DMS114 treated with DMSO at 0.1 percent for 48 hours (cell line): ENCODE data around the gene S100A10.

Experiments
- DNase-seq: peaks from one replicate; lab custom pipeline; 2025; ENCODE audit not compliant: unreplicated experiment; lab: John Stamatoyannopoulos, UW

S100A10 gene

DNA sequence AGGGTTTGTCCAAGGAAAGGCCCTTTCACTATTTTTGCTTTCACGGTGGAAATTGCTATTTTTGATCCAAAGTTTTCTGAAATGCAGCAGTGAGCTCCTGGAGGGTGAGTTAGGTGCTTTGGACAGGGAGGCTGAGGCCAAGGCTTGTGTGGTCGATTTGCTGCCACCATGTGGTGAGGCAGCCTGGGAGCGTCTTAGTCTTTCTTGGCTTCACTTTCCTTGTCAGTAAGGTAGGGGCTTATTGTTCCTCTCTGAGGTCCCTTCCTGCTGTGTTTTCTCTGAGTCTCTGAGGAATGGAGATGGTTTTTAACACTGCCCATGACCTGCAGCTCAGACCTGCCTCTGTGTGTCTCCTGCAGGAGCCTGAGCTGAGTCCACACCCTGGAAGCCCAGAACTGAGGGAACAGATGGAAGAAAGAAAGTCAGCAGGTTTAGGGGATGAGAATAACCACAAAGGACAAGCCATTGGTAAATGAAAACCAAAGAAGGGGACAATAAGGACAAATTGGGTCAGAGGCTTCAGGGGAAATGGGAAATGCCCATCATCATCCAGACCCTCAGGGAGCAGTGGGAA lies 20.1 kb upstream of the S100A10 start:
- peak; percentile 55 for DNase-seq

DNA sequence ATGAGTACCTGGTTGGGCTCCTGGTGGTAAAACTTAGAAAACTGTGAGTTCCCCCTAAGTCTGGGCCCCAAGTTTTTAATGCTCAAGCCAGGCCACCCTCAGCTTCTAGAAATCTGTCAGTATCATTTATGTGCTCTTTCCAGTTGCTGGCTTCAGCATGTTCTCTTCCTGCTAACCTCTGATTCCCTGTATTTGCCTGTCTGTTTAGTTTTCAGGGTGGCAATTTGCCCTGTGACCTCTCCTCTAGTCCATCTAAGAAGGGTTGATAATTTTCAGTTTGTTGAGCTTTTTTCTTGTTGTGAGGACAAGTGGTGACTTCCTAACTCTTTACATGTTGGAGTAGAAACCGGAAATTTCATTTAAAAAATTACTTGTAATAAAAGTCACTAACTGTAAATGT lies 16.0 kb upstream of the S100A10 start:
- no peak for DNase-seq

DNA sequence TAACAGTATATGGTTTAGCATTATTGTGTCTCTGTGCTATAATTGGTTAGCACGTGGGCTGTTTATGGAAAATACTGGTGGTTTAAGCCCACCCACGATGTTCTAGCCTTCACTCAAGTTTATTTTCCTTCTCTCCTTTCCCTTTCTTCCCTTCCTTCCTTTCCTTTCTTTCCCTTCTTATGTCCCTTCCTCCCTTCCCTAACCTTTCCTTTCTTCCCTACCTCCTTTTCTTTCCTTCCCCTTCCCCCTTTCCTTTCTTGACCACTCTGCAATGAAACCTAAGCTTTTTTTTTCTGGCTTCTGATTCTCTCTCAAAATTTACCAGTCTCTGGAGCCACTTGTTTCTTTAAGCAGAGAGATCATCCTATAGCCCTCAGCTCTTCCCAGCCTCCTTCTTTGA lies 13.4 kb upstream of the S100A10 start:
- DNase-seq: no peak

DNA sequence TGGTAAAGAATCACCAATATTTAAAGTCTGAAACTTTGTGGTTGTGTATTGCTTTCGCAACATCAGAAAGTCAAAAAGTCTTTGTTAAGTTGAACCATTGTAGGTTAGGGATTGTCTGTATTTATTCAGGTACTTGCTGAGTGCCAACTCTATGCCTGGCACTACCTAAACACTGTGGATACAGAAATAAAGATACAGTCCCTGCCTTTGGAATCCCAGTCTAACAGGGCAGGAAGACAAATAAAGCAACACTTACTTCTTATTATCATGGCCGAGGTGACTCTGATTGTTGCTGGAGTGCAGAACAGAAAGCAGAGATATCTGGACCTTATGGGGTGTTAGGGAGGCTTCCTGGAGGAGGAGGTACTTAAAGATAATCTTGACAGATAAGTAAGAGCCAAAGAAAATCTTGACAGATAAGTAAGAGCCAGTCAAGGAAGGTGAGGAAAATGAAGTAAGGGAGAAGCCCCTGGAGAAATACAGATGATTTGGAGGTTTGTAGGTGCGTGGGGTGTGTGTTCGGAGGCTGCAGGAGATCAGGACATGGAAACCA lies 11.8 kb upstream of the S100A10 start:
- no peak for DNase-seq

DNA sequence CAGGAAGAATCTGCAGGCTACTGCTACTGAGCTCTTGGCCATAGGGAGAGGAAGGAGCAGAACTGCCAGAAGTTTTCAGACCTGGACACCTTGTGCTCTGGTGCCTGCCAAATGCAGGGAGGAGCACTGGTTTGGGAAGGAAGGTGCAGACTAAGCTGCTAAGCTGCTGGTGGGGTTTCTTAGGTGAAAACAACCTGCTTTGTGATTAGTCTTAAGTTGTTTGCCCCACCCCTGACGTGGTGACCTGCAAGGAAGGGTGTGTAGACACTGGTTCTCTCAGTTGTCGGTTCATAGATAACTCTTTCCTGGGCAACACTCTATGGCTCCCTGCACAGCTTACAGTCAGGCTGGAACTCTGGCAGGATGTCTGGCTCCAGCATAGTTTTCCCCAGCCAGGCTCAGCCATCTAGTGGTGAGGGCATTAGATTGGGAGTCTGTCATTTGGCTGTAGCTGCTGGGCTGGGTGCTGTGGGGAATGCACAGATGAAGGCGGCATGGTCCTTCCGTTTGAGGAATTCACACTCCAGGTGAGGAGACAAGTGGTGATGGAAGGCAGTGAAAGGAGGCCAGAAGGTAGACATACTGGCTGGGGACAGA lies 10.3 kb upstream of the S100A10 start:
- no peak for DNase-seq

DNA sequence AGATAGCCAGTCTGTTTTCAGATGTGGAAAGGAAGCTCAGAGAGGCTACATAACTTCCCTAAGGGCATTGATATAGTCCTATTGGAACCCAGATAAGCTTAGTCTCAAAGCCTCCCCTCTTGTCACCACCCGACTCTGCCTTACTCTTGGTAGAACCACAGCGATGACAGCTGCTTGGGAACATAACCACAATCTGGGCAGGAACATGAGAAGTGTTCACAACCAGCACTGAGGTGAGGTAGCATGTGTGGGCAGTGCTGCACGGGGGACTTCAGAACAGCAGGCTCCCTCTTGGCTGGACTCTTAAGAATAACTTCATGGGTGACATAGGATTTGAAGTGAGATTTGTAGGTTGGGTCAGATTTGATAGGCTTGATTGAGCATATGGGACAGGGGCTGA lies 9.3 kb upstream of the S100A10 start:
- no peak for DNase-seq

DNA sequence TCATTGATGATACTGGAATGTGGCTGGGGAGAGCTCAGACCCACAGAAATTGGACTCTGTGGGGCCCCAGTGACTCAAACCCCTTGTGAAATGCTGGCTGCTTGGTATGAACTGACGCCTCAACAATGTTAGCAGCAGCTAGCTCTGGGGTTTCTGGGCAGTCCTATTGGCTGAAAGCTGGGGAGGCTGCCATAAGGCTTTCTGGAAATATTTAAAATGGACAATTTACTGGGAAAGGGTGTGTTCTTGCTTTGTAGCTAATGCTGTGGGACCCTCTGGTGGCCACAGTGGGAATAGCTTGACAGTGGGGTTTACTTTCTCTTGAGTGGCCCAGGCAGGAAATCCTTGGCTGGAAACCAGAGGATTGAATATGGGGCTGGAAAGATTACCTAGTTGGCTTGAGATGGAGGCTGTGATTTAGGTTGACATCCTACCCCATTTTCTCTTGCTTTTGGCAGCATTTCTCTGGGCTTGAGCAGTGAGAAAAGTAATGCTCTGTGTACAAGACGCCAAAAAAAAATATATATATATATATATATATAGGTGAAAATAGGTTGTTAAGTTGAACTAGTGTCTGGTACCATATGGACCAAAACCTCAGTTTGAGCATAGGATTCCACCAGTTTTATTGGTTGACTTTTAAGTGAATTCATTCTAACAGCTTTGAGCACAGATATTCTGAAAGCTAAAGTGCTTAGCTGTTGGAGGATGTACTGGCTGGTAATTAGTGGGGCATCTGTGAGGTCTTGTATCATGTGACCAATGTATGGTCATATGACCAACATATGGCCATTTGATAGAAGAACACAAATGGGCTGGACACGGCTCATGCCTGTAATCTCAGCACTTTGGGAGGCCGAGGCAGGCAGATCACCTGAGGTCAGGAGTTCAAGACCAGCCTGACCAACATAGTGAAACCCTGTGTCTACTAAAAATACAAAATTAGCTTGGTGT lies 8.2 kb upstream of the S100A10 start:
- DNase-seq: peak; percentile 78

DNA sequence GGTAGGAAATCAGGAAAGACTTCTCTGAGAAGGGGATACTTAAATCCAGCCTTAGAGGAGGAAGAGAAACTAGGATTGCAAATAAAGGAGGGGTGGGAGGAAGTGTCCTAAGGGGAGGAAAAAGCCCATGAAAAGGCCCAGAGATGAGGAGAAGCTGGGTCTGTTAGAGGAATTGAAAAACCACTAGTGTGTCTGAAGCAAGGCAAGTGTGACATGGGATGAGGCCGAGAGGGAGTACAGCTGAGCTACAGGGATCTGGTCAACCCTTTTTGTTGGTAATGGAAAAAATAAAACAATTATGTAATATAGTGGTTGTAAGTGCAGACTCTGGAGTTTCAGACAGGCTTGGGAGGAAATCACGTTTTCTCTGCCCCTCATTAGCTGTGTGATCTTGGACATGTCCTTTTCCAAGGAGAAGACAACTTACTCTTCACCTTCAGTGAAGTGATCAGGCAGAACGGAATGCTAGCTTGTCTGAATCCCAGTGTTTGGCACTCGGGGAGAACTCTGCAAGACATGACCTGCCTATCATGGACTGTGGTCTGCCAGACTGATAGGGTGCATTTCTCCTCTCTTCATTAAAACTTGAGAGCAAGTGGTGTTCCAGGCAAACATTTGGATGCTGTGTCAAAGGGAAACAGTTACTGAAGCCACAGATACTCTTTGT lies 7.4 kb upstream of the S100A10 start:
- DNase-seq: no peak

DNA sequence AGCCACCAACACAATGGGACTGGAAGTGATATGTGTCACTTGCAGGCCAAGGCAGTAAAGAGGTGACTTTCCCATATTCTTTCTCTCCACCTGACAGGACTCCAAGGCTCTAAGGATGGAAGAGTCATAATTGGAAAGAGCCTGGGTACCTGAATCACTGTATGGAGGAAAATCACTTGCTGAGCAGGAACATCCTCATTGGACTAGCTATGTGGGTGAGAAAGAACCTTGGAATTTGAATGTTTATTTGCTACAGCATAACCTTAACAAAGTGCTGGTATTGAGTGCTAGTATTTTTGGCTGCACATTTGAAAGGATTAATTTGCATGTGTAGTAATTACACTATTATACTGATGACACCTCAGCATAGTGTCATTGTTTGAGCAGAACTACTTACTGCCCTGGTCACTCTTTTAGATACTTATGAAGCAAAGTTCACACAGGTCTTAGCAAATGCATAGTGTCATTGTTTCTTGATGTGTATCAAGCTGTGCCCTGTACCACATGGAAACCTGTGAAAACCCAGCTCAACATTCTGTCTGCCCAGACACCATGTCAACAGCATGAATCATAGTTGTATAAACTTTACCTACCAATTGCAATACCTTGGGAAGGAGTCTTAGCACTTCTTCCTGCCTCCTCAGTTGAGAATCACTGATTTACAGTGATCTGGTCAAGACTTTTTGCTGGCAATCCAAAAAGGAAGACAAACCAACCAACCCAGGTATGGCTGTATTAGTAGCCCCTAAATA lies 5.1 kb upstream of the S100A10 start:
- no peak for DNase-seq

DNA sequence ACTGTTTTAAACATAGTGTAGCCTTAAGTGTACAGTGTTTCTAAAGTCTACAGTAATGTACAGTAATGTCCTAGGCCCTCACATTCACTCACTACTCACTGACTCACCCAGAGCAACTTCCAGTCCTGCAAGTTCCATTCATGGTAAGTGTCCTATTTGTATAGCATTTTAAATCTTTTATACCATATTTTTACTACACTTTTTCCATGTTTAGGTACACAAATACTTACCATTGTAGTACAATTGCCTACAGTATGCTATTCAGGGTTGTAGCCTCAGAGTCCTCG lies 3.6 kb upstream of the S100A10 start:
- no peak for DNase-seq

DNA sequence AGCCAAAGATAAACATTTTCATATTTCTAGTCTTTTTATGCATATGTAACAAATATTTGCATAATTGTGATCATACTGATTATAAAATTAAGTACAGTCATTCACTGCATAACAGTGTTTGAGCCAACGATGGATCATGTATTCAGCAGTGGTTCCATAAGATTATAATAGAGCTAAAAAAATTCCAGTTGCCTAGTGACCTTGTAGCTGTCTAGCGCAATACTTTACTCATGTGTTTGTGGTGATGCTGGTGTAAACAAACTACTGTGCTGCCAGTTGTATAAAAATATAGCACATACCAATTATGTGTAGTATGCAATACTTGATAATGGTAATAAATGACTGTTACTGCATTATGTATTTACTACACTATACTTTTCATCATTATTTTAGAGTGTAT lies 2.1 kb upstream of the S100A10 start:
- DNase-seq: no peak

DNA sequence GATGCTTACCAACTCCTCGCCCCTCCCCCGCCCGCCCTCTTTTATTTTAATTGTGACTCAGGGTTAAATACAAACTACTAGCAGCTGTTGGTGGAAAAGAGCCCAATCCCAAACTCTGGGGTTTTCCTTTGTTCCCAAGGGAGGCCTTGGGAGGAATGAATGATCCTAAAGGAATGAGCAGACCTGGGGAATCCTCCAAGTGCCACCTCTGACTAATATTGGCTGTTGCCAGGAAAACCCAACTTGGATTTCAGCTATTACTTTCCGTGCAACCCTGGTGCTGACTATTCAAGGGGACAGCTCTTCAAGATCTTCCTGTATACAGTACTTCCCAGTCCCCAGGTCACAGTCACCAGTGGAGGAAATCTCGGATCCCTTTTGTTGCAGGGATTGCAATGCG lies 1.3 kb upstream of the S100A10 start:
- DNase-seq: no peak

DNA sequence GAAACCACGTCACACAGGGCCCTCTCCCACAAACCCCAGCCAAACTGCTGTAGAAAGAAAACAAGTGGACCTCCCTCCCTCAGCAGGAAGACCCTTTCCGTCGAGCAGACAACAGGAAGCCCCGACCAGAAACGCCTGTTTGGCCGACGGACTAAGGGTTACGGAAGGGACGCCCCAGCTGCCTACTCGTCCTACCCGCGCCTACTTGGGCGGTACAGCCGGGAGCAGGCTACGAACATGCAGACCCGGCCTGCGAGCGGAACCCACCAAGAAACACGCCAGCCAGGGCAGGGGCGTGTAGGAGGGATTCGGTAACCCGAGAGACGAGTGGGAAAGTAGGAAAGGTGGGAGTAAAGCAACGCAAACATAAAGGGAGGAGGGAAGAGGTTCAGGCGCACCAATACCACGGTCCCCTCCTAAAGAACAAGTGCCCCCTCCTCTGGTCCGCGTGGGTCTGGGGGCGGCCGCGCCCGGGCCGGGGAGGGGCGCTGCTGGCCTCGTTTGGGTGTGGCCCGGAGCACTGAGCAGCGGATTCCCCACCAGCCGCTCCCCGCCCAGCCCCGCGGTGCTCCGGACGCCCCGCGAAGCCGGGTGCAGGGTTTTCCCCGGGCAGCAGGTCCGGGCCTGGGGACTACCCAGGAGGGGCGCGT lies 450 bp downstream of the S100A10 start:
- DNase-seq: no peak

DNA sequence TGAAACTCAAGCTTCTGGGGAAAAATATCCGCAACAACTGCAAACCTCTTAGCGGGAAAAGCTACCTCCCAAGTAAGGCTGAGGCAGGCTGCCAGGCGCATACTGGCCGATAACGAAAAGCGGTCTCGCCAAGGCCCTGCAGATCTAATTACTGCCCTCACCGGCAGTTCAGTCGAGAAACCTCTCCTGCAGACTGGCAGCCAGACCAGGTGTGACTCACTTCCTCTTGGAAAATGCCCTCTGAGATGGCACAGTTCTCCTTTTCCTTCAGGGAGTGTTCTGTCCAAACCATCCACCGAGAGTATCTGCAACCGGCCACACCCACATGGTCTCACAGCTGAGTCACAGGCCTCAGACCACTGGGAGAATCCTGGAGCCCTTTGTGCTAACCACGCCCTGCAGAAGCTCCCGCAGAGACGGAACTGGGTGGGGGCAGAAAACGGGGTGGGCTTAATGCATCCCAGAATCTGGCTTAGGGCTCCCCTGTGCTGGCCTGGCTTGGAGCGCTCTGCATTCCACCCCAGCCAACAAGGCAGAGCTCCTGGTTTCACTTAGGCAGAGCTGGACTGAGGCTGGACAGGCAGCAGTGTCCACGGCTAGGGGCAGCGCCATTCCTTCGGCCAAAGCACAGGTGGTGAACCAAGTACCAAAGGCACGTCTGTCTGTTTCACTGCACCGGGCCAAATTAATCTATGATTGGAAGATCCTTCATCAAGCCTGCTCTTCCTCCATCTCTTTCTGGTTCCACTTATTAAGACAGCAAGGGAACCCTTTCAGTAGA lies 1.2 kb downstream of the S100A10 start:
- no peak for DNase-seq

DNA sequence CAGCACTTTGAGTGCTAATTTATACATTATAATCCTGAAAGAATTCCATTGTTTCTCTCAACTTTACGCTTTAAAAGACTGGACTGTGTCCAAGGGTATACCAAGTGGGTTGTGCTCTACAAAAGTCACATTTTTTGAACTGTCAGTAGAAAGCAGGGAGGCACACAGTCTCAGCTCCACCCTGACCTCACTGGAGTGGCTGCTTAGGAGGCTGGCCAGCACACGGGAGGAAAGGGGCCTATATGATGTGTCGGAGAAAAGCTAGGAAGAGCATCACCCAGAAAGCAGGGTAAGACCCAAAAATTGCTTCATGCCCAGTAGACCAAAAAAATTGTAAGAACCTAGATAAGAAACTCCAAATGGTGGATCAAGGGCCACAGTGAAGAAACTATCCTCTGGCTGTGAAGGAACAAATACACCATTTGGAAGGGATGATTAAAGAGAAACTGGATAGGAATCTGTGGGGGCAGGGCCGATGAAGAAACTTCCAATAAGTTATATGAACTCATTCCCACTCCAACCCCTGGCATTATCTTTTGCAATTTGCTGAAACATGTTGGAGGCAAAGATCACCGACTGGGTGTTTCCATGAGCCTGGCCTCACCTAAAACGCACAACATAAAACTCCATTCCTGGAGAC lies 1.9 kb downstream of the S100A10 start:
- no peak for DNase-seq

DNA sequence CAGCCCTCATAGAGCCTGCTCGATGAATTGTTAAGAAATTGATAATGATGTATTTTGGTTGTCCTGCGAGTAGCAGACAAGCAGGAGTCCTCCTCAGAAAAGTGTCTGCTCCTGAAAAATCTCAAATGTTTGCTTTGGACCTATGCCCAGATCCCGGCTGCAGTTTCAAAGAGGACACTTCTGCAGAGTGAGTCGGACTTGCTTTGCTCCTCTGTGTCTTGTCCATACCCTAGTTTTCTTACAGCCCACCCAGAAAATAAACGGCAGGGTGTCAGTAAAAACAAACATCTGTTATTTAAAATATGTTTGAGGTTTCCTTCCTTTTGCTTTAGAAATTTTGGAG lies 2.8 kb downstream of the S100A10 start:
- no peak for DNase-seq

DNA sequence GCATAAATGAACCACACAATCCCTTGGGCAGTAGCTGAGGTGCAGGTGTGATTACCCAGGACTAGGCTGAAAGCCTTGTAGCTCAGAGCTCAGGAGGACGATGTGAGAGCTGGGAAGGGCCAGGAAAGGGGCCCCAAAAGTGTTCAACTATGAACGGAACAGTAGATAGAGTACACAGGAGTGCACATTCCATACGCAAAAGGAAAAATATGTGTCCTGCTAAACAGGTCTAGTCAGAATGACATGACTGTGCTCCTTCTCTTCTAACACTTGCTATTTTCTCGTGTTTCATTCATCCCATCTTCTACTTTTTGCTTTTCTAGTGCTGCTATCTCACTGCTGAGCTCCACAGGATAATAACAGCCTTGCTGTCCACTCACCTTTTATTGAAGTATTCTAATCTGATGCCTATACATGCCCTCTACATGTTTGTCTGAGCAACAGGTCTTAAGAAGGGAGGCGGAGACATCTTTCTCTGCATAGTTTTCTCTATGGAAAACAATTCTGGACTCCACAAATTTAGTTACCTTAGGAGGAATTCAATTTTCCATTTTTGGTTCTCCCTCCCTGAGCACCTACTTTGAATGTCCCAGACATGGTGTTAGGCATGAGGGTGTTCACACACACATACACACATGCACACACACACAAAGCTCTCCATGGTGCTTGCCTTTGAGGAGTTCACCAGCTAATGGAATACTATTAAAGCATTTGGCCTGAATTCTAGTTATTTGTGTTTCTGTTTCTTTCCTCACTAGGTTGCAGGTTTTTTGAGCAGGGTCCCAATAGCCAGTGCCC lies 3.4 kb downstream of the S100A10 start:
- no peak for DNase-seq

DNA sequence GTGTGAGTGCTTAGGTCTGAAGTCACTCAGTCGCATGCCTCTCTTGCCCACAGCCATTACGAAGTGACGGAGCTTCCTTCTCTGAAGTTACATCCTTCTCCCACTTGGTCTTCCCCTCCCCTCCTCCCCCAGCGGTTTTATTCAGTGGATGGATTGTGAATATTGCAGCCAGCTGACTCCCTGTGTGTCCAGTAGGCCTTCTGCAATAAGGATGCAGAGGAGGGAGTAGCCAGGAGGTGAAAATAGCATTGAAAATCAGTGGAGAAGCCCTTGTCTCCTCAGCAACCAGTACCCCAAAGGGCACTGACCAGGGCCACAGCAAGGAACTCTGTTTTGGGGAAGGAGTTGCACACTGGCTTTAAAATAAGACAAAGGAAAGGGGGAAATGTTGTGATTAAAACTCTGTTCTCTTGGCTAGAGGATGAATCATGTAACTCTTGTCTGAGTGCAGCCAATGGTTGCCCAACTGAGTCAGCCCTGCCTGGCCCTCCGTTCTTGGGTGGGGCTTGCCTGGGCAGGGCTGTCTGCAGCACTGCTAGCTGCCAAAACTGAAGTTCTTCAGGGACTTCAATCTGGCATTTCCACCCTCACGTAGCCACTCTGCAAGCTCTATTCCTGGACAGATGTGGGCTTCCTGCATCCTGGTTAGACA lies 4.3 kb downstream of the S100A10 start:
- no peak for DNase-seq
